Right atrium auricular region (tissue), 2 donors: ENCODE measurements around the gene ESRRA. TPM values are rescaled to one million over a fixed set of nuclear protein-coding genes. Genes with fewer than 3 reads are reported as not detected.

Experiments used
- DNase-seq: peaks from one replicate; pipeline ENCODE4 v3.0.0-alpha.2; 2019; ENCODE audit warnings: low spot score
- H3K27ac ChIP-seq, 2 donors: fragments of 200-600 bp; sonication (generic); 1 replicate in 1 of 2; 2 replicates in 1 of 2; pipeline ENCODE4 v1.5.1; 2016 to 2019
- H3K27me3 ChIP-seq, 2 donors: fragments of 200-600 bp; sonication (generic); one replicate each; pipeline versions ENCODE4 v1.5.1 to v1.6.0; 2017 to 2019
- H3K36me3 ChIP-seq: fragments of 200-600 bp; sonication (generic); one replicate; pipeline ENCODE4 v1.5.1; 2016
- H3K4me1 ChIP-seq, 2 donors: fragments of 200-600 bp; sonication (generic); one replicate each; pipeline versions ENCODE4 v1.5.1 to v1.6.0; 2017 to 2019
- H3K4me3 ChIP-seq, 2 donors: fragments of 200-600 bp; sonication (generic); 1 replicate in 1 of 2; 2 replicates in 1 of 2; pipeline ENCODE4 v1.5.1; 2017 to 2019; ENCODE audit warnings: mild to moderate bottlenecking in 1 of 2, moderate library complexity in 1 of 2
- H3K9me3 ChIP-seq, 2 donors: fragments of 200-600 bp; sonication (generic); one replicate each; pipeline ENCODE4 v1.5.1; 2019
- total RNA-seq, 2 donors: library from RNA; depleted of rRNA; stranded (reverse); fragments of >200 nt; gene quantifications; one replicate each; pipeline ENCODE4 v1.1.0, GENCODE V29; 2016
- TF ChIP-seq, protein P1 (sequence below), 2 donors: fragments of 200-600 bp; sonication (generic); IDR thresholded peaks; one replicate each; pipeline ENCODE4 v1.5.1; 2019; ENCODE audit warnings: antibody characterized with exemption in 2 of 2

Gene ESRRA
- total RNA-seq, 2 donors from 2014 or later: 164 to 190 TPM

- peaks cover 63% of the 10 kb centered on the region for H3K36me3 ChIP-seq
- no peaks in the 10 kb centered on the region for H3K4me1 ChIP-seq
- no peaks in the 10 kb centered on the region for H3K27me3 ChIP-seq
- no peak overlapping the region for H3K4me3 ChIP-seq
- no peaks in the 10 kb centered on the region for H3K9me3 ChIP-seq
- H3K27ac ChIP-seq: no peak overlapping the region
- DNase-seq: no peak
- TF ChIP-seq, protein P1, sequence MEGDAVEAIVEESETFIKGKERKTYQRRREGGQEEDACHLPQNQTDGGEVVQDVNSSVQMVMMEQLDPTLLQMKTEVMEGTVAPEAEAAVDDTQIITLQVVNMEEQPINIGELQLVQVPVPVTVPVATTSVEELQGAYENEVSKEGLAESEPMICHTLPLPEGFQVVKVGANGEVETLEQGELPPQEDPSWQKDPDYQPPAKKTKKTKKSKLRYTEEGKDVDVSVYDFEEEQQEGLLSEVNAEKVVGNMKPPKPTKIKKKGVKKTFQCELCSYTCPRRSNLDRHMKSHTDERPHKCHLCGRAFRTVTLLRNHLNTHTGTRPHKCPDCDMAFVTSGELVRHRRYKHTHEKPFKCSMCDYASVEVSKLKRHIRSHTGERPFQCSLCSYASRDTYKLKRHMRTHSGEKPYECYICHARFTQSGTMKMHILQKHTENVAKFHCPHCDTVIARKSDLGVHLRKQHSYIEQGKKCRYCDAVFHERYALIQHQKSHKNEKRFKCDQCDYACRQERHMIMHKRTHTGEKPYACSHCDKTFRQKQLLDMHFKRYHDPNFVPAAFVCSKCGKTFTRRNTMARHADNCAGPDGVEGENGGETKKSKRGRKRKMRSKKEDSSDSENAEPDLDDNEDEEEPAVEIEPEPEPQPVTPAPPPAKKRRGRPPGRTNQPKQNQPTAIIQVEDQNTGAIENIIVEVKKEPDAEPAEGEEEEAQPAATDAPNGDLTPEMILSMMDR (IDR thresholded peaks at IDR 0.05): no peak
These were observed 45.1 kb upstream of the ESRRA start for GRCh38 chr11:64260147-64260708.

DNA sequence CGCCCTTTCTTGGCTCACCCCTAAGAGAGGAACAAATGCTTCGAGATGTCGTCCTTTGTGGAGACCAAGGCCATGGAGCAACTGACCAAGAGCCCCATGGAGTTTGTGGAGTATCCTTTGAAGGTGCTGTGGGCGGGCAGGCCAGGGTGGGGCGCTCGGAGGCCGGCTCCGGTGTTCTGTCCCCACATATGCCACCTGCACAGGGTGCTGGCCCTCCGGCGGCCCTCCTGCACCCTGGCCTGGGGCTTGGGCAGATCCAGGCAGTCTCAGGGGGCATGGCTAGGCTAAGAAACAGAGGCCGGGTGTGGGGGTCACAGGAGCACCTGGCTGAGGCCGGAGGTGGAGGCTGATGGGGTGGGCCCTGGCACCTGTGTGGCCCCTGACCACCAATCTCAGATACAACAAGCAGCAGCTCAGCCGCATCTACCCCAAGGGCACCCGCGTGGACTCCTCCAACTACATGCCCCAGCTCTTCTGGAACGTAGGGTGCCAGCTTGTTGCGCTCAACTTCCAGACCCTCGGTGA is 43.7 kb upstream of the ESRRA start:
- no peaks in the 10 kb centered on the region for H3K9me3 ChIP-seq

GRCh38 chr11:64262271-64263002 is 42.9 kb upstream of the ESRRA start:
- Histone ChIP-seq H3K27me3 (no peaks in the 10 kb centered on the region), H3K9me3 (no peaks in the 10 kb centered on the region), H3K27ac (no peak overlapping the region), H3K4me1 (peaks cover 0 to 9% of the 10 kb centered on the region in 2 donors), H3K4me3 (no peak overlapping the region), H3K36me3 (peaks cover 54% of the 10 kb centered on the region)
- no peak for DNase-seq
- TF ChIP-seq, protein P1 (IDR thresholded peaks at IDR 0.05): no peak

More for the DNA sequence above, 43.7 kb upstream of the ESRRA start:
- peaks cover 0 to under 1% of the 10 kb centered on the region in 2 donors for H3K4me1 ChIP-seq
- peaks cover 55% of the 10 kb centered on the region for H3K36me3 ChIP-seq
- H3K27me3 ChIP-seq: no peaks in the 10 kb centered on the region
- no peak for DNase-seq
- TF ChIP-seq, protein P1 (IDR thresholded peaks at IDR 0.05): no peak
- no peak overlapping the region for H3K4me3 ChIP-seq
- H3K27ac ChIP-seq: no peak overlapping the region

GRCh38 chr11:64263021-64263946 is 42.0 kb upstream of the ESRRA start:
- Histone ChIP-seq H3K36me3 (peaks cover 52% of the 10 kb centered on the region), H3K9me3 (no peaks in the 10 kb centered on the region), H3K4me1 (peaks cover 0 to 17% of the 10 kb centered on the region in 2 donors), H3K27ac (no peak overlapping the region), H3K4me3 (no peak overlapping the region), H3K27me3 (no peaks in the 10 kb centered on the region)
- DNase-seq: no peak
- TF ChIP-seq, protein P1 (IDR thresholded peaks at IDR 0.05): no peak

DNA sequence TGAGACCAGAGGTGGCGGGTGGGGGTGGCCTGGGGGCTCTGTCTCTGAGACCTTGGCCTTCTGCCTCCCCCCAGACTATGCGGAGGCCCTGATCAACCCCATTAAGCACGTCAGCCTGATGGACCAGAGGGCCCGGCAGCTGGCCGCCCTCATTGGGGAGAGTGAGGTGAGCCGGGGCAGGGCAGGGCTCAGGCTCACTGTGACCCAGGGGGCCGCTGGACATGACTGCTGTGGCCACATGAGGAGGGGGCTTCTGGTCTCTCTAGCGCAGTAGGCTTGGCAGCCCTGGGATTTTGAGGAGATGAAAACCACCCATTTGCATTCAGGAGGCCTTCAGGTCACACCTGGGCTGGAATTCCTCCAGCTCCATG is 41.4 kb upstream of the ESRRA start:
- no peak for DNase-seq
- no peaks in the 10 kb centered on the region for H3K9me3 ChIP-seq

More for the DNA sequence above, 41.4 kb upstream of the ESRRA start:
- Histone ChIP-seq H3K4me1 (peaks cover 0 to 24% of the 10 kb centered on the region in 2 donors), H3K4me3 (no peak overlapping the region), H3K27me3 (no peaks in the 10 kb centered on the region), H3K36me3 (peaks cover 46% of the 10 kb centered on the region), H3K27ac (no peak overlapping the region)
- TF ChIP-seq, protein P1 (IDR thresholded peaks at IDR 0.05): no peak
